ENCODE results near the gene NOTUM.

NOTUM gene

GRCh38 chr17:81908793-81909192, 52.2 kb downstream of the NOTUM start:
- DNase-seq: no peak

- no peak for DNase-seq
These were observed 53.5 kb downstream of the NOTUM start for GRCh38 chr17:81907219-81908145.

- DNase-seq: no peak
These were observed 54.3 kb downstream of the NOTUM start for GRCh38 chr17:81906476-81907218.

GRCh38 chr17:81905993-81906392, 55.0 kb downstream of the NOTUM start:
- DNase-seq: no peak

- DNase-seq: no peak
These were observed 55.5 kb downstream of the NOTUM start for GRCh38 chr17:81905424-81905875.

GRCh38 chr17:81904600-81905423, 56.2 kb downstream of the NOTUM start:
- DNase-seq: no peak

GRCh38 chr17:81903896-81904599, 56.9 kb downstream of the NOTUM start:
- no peak for DNase-seq

GRCh38 chr17:81903415-81903831, 57.6 kb downstream of the NOTUM start:
- DNase-seq: no peak

- DNase-seq: no peak
These were observed 58.2 kb downstream of the NOTUM start for GRCh38 chr17:81902653-81903414.

All from CD4-positive, alpha-beta T cell treated with Interleukin-1 beta for 1 hour (primary cell).